ENCODE results near the gene CBFA2T2. TPM values are rescaled to one million over a fixed set of nuclear protein-coding genes. Genes with fewer than 3 reads are reported as not detected.
A peak's percentile ranks its signal among the peaks of the same experiment; 100 is the strongest.
"Not testable (repeated sequence)": the region's sequence is repeated elsewhere in the genome, so short reads cannot be mapped to it uniquely, and the experiment has no call there.

CBFA2T2 gene
- polyA plus RNA-seq (2013, experiment 1 of 2; ENCODE audit: insufficient read length), result 8.9 TPM
- polyA plus RNA-seq (2013, experiment 2 of 2; ENCODE audit: insufficient read length), result 8.3 TPM

DNA sequence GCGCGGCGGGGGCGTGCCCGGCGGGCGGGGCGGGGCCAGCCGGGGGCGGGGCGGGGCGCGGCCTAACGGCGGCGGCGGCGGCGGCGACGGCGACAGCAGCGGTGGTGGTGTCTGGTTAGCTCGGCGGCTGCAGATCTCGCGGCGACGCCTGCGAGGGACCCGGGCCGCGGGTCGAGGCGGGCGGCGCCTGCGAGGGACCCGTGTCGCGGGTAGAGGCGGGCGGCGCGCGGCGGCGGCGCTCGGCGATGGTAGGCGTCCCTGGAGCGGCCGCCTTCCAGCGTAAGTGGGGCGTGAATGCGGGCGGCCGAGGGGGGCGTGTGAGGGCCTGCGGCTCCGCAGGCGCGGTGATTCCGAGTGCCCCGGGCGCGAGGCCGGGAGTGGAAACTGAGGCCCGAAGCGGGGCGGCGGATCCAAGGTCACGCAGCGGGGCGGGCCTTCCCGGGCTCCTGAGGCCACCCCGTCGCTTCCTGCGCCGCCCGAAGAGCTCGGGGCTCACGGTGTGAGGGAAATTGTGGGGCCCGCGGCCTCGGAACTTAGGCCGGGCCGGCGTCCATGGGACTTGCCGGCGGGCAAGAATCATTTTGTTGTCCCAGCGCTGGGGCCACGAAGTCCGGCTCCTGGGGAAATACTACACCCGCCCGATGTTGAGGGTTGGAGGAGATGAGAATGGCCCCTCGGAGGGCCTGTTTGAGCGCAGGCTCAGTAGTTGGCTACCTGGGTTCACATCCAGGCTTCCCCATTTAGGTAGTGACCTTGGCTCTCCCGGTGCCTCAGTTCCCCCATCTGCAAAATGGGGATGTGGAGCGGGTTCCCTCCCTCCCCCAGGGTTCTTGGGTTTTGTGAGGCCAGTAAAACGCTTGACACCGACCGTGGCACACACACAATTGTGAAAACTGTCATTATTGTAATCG is at the start of gene CBFA2T2:
CBFA2T2 (plus strand) TSS at position 74 of the 911 bp plus-strand sequence; CDS start at position 246, 172 bp downstream.
- peak; percentile 67 for DNase-seq

DNA sequence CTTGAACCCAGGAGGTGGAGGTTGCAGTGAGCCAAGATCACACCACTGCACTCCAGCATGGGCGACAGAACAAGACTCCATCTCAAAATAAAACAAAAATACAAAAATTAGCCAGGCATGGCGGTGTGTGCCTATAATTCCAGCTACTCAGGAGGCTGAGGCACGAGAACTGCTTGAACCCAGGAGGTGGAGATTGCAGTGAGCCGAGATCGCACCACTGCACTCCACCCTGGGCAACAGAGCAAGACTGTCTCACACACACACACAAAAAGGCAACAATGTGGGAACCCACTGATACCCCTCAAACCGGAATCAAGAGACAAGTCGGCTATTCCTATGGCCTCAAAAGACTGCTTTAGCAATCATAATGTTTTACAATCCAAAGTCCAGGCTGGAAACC is 49.3 kb upstream of the CBFA2T2 start:
- DNase-seq, result not testable (repeated sequence)

GRCh38 chr20:33441142-33441955 is 48.5 kb upstream of the CBFA2T2 start:
- DNase-seq, result no peak

GRCh38 chr20:33442136-33443005 is 47.5 kb upstream of the CBFA2T2 start:
- DNase-seq, result no peak

DNA sequence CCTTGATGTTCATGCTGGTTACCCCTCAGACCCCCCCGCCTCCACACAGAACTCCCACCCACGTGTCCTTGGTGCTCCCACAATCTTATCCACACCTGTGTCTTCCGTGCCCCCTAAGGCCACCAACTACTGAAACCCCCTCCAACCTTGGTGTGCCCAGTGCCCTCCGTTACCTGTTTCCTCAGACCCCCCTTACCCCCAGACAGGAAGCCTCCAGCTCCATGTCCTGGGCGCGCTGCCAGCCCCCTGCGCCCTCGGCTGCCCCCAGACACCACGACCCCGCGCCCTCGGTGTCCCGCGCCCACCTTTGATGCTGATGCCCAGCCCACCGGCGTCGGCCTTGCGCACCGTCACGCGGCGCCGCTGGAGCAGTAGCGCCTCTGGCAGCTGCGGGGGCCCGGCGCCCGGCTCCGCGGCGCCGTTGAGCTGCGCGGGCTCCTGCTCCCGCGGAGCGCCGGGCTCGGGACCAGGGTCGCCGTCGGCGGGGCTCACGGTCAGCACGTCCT is 46.8 kb upstream of the CBFA2T2 start:
- DNase-seq, result no peak

GRCh38 chr20:33443512-33444239 is 46.2 kb upstream of the CBFA2T2 start, which contains the start of gene SNTA1:
SNTA1 (minus strand) TSS chr20:33443763; CDS start chr20:33443620, 143 bp downstream.
- peak; percentile 76 for DNase-seq

- no peak for DNase-seq
Observed at GRCh38 chr20:33444797-33445560, 44.9 kb upstream of the CBFA2T2 start.

- no peak for DNase-seq
Observed at GRCh38 chr20:33445881-33446625, 43.8 kb upstream of the CBFA2T2 start.

- DNase-seq, result no peak
Observed at GRCh38 chr20:33450867-33451266, 39.0 kb upstream of the CBFA2T2 start.

- DNase-seq, result peak; percentile 57
Observed at GRCh38 chr20:33456916-33457642, 32.8 kb upstream of the CBFA2T2 start.

DNA sequence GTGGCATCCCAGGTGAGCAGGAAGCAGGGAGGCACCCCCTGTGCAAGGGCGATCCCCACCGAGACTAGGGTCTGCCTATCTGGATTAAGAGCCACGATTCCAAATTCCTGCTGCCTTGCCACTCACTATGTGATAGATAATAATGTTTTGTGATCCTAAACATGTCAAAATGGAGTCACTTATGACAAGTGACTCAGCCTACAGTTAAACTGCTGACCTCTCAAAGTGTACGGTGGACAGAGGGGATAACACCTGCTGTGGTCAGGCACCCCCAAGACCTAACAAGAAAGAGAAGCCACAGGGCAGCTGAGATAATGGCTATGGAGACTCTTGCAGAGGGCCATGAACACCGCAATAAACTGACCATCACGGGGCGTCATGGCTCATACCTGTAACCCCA is 30.3 kb upstream of the CBFA2T2 start:
- DNase-seq, result no peak

DNA sequence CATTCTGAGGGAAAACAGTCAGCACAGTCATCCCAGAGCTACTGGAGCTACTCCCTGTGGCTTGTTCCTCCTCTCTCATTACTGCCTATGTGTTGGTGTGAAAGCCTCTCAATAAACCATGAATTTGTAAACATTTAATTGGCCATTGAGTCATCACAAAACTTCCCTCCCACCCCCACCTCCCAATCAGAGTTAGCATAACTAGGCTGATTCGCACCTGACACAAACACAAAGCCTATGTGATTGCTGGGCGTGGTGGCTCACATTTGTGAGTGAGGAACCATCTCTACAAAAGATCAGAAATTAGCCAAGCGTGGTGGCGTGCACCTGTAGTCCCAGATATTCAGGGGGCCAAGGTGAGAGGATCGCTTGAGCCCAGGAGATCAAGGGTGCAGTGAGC is 29.2 kb upstream of the CBFA2T2 start:
- DNase-seq, result no peak

GRCh38 chr20:33463332-33464101 is 26.4 kb upstream of the CBFA2T2 start:
- DNase-seq, result no peak

- not testable (repeated sequence) for DNase-seq
Observed at GRCh38 chr20:33464759-33465158, 25.1 kb upstream of the CBFA2T2 start.

DNA sequence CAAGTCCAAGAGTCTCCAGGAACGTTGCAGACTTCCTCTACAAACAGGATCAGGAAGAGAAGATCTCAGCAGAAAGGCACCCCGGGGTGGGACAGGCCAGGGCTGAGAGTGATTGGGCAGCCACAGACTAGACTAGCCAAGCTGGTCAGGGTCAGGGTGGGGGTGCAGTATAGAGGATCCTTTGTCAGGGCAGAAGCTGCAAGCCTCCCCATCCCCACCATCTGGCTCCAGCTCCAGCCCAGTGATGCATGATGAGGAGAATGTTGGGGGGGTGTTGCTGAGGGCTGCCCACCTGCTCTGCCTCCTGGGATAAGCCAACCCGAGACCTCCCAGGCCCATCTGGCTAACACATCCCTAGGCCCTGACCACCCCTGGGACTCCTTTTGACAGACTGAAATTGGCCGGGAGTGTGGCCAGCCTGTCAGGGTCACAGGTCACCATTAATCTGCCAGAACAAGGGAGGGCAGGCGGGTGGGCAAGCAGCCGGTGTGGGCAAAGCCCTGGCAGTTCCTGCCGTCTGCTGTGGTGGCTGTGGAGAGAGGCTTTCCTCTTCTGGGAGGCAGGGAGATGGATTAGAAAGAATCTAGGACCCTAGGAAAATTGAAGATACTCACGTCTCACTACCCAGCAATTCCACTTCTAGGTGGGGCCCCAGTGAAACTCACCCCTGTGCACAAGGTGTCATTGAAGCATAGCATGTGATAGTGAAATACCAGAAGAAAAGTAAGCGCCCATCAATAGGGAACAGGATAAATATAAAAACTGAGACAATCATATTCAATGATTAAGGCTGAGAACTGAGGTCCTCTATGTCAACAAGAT is 24.2 kb upstream of the CBFA2T2 start:
- DNase-seq, result no peak

- no peak for DNase-seq
Observed at GRCh38 chr20:33466303-33466646, 23.6 kb upstream of the CBFA2T2 start.

DNA sequence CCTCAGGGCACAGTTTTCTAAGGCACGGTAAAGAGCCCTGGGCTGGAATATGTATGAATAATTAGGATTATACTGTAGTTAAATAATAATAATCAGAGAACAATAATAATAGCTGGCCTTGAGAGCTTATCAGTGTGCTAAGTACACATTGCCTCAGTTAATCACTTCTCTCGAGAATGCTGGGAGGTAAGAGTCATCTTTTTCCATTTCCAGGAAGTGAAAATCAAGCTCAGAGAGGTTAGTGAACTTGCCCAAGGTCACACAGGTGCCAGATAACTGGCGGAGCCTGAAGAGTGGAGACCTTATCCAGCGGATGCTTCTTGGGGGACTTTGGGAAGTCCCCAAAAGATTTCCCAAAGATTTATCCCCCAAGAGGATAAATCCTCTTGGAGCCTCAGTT is 19.4 kb upstream of the CBFA2T2 start:
- no peak for DNase-seq
